Fibroblast of lung (primary cell): ENCODE measurements around the gene CGGBP1. TPM values are rescaled to one million over a fixed set of nuclear protein-coding genes. Genes with fewer than 3 reads are reported as not detected.

Source experiments
- DNase-seq, 2 donors: peaks; one replicate each; pipeline versions ENCODE4 v3.0.0 to v3.0.0-alpha.2; 2010; ENCODE audit warnings: low read depth in 2 of 2
- H2AFZ ChIP-seq: 2 replicates; pipeline ENCODE4 v1.5.1; 2012; ENCODE audit warnings: low read length, control low read depth, inconsistent platforms
- H3K27ac ChIP-seq: 2 replicates; pipeline ENCODE4 v1.5.1; 2011; ENCODE audit warnings: low read length, control low read depth; ENCODE audit not compliant: insufficient read depth
- H3K27me3 ChIP-seq: 2 replicates; pipeline ENCODE4 v1.5.1; 2011; ENCODE audit warnings: mild to moderate bottlenecking, low read length; ENCODE audit not compliant: control insufficient read depth, insufficient read depth
- H3K36me3 ChIP-seq: 2 replicates; pipeline ENCODE4 v1.5.1; 2011; ENCODE audit warnings: low read length; ENCODE audit not compliant: control insufficient read depth, insufficient read depth
- H3K4me1 ChIP-seq: 2 replicates; pipeline ENCODE4 v1.5.1; 2011; ENCODE audit warnings: low read length; ENCODE audit not compliant: control insufficient read depth, insufficient read depth; ENCODE audit errors: extremely low read depth
- H3K4me2 ChIP-seq: 2 replicates; pipeline ENCODE4 v1.5.1; 2011; ENCODE audit warnings: low read length, control low read depth; ENCODE audit not compliant: insufficient read depth; ENCODE audit errors: extremely low read depth
- H3K4me3 ChIP-seq, 4 experiments: fragments of 200-600 bp in 1 of 4; sonication (generic) in 1 of 4; replicated peaks in 1 of 4; 2 replicates each; pipeline ENCODE4 v1.5.1; 2011 to 2016; ENCODE audit warnings: low read length in 4 of 4, low read depth in 3 of 4, mild to moderate bottlenecking in 3 of 4, control low read depth in 2 of 4, inconsistent platforms in 1 of 4, mixed read lengths in 1 of 4; ENCODE audit not compliant: insufficient read depth in 1 of 4; ENCODE audit errors: control extremely low read depth in 1 of 4
- H3K79me2 ChIP-seq: 2 replicates; pipeline ENCODE4 v1.5.1; 2012; ENCODE audit warnings: mild to moderate bottlenecking, low read length, inconsistent platforms; ENCODE audit not compliant: control insufficient read depth, insufficient read depth
- H3K9ac ChIP-seq: 2 replicates; pipeline ENCODE4 v1.5.1; 2011; ENCODE audit warnings: mild to moderate bottlenecking, low read length, control low read depth; ENCODE audit not compliant: insufficient read depth
- H3K9me3 ChIP-seq: 2 replicates; pipeline ENCODE4 v1.5.1; 2012; ENCODE audit warnings: low read depth, low read length; ENCODE audit not compliant: control insufficient read depth, insufficient read depth
- H4K20me1 ChIP-seq: 2 replicates; pipeline ENCODE4 v1.5.1; 2011; ENCODE audit warnings: low read length; ENCODE audit not compliant: control insufficient read depth, insufficient read depth; ENCODE audit errors: extremely low read depth
- EZH2 ChIP-seq: IDR thresholded peaks from 2 replicates; pipeline ENCODE4 v1.5.1; 2012; ENCODE audit warnings: low read length, control low read depth, mild to moderate bottlenecking; ENCODE audit errors: missing control alignments
- polyA plus RNA-seq, 2 donors: library from polyadenylated mRNA; depleted of rRNA in 1 of 2; stranded (reverse) in 1 of 2; unstranded in 1 of 2; fragments of >200 nt; gene quantifications; 2 replicates each; pipeline ENCODE4 v1.2.1, GENCODE V29; 2011 to 2012; ENCODE audit warnings: missing spikeins in 1 of 2
- total RNA-seq: library from RNA; depleted of rRNA; stranded (reverse); fragments of >200 nt; gene quantifications from 2 replicates; pipeline ENCODE4 v1.2.1, GENCODE V29; 2014
- TF ChIP-seq, protein P1 (sequence below), 2 donors: IDR thresholded peaks in 1 of 2; conservative IDR thresholded peaks in 1 of 2; 1 replicate in 1 of 2; 2 replicates in 1 of 2; pipeline ENCODE4 v1.5.1; 2011 to 2012; ENCODE audit warnings: low read length in 2 of 2, control low read depth in 1 of 2, inconsistent platforms in 1 of 2, low read depth in 1 of 2, mild to moderate bottlenecking in 1 of 2

The CGGBP1 gene
- total and polyA plus RNA-seq, 2 donors (not counting 1 experiment from before 2014, with no cell fraction given): 70.8 to 71.0 TPM

- Histone ChIP-seq H3K27me3 (no peaks in the 10 kb centered on the region), H2AFZ (no peak overlapping the region), H3K4me2 (no peak overlapping the region), H3K9me3 (no peaks in the 10 kb centered on the region), H3K36me3 (no peaks in the 10 kb centered on the region), H3K4me1 (no peaks in the 10 kb centered on the region), H3K4me3 (no peak overlapping the region), H3K79me2 (no peaks in the 10 kb centered on the region), H3K27ac (no peak overlapping the region), H4K20me1 (no peaks in the 10 kb centered on the region), H3K9ac (no peak overlapping the region)
- no peak for DNase-seq
- TF ChIP-seq, protein P1, sequence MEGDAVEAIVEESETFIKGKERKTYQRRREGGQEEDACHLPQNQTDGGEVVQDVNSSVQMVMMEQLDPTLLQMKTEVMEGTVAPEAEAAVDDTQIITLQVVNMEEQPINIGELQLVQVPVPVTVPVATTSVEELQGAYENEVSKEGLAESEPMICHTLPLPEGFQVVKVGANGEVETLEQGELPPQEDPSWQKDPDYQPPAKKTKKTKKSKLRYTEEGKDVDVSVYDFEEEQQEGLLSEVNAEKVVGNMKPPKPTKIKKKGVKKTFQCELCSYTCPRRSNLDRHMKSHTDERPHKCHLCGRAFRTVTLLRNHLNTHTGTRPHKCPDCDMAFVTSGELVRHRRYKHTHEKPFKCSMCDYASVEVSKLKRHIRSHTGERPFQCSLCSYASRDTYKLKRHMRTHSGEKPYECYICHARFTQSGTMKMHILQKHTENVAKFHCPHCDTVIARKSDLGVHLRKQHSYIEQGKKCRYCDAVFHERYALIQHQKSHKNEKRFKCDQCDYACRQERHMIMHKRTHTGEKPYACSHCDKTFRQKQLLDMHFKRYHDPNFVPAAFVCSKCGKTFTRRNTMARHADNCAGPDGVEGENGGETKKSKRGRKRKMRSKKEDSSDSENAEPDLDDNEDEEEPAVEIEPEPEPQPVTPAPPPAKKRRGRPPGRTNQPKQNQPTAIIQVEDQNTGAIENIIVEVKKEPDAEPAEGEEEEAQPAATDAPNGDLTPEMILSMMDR (conservative IDR thresholded peaks at IDR 0.05 in 1 of 2, IDR thresholded peaks at IDR 0.05 in 1 of 2; ENCODE audit: low read depth in 1 of 2, low read length in 2 of 2): no peak
- no peak for TF ChIP-seq EZH2
Measured at GRCh38 chr3:88041005-88041404, 17.8 kb downstream of the CGGBP1 start.

- no peak for TF ChIP-seq EZH2
- TF ChIP-seq, protein P1 (conservative IDR thresholded peaks at IDR 0.05 in 1 of 2, IDR thresholded peaks at IDR 0.05 in 1 of 2; ENCODE audit: low read depth in 1 of 2, low read length in 2 of 2): no peak
- no peak for DNase-seq
- Histone ChIP-seq H3K4me3 (no peak overlapping the region), H4K20me1 (no peaks in the 10 kb centered on the region), H3K9ac (no peak overlapping the region), H3K27me3 (no peaks in the 10 kb centered on the region), H3K4me2 (no peak overlapping the region), H2AFZ (no peak overlapping the region), H3K4me1 (no peaks in the 10 kb centered on the region), H3K9me3 (no peaks in the 10 kb centered on the region), H3K79me2 (no peaks in the 10 kb centered on the region), H3K36me3 (no peaks in the 10 kb centered on the region), H3K27ac (no peak overlapping the region)
Measured at GRCh38 chr3:88040529-88040928, 18.3 kb downstream of the CGGBP1 start.

DNA sequence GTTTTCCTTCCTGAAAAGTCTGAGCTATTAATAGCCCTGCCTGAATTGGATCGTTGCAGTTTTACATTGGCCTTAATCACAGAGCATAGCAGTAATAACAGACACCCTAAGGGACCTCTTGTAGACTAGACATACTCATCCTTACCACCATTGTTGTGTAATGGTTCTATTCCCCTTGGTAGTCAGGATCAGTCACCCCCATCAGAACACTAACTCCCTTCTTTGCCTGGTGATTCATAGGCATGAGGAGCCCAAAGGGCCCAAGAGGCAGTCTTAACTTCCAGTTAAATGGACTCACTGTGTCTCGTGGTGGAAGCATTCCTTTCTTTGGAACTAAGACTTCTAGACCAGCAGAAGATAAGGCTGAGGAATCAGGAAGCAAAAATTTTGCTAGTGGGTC is 20.2 kb downstream of the CGGBP1 start:
- H3K4me1 ChIP-seq: no peaks in the 10 kb centered on the region
- H3K36me3 ChIP-seq: no peaks in the 10 kb centered on the region
- no peaks in the 10 kb centered on the region for H3K9me3 ChIP-seq
- no peak overlapping the region for H3K4me2 ChIP-seq
- TF ChIP-seq, protein P1 (conservative IDR thresholded peaks at IDR 0.05 in 1 of 2, IDR thresholded peaks at IDR 0.05 in 1 of 2; ENCODE audit: low read depth in 1 of 2, low read length in 2 of 2): no peak
- no peak for TF ChIP-seq EZH2
- no peak overlapping the region for H2AFZ ChIP-seq
- H3K79me2 ChIP-seq: no peaks in the 10 kb centered on the region
- H3K4me3 ChIP-seq: no peak overlapping the region
- no peak overlapping the region for H3K9ac ChIP-seq
- H3K27me3 ChIP-seq: no peaks in the 10 kb centered on the region
- no peaks in the 10 kb centered on the region for H4K20me1 ChIP-seq
- peak in 1 of 2 donors; percentile 70 for DNase-seq
- H3K27ac ChIP-seq: no peak overlapping the region
